Fibroblast of lung (primary cell): ENCODE results near the gene WDSUB1. TPM values are rescaled to one million over a fixed set of nuclear protein-coding genes. Genes with fewer than 3 reads are reported as not detected.

Experiments used
- DNase-seq, 2 donors: peaks; one replicate each; pipeline versions ENCODE4 v3.0.0 to v3.0.0-alpha.2; 2010; ENCODE audit warnings: low read depth in 2 of 2
- H2AFZ ChIP-seq: 2 replicates; pipeline ENCODE4 v1.5.1; 2012; ENCODE audit warnings: low read length, control low read depth, inconsistent platforms
- H3K27ac ChIP-seq: 2 replicates; pipeline ENCODE4 v1.5.1; 2011; ENCODE audit warnings: low read length, control low read depth; ENCODE audit not compliant: insufficient read depth
- H3K27me3 ChIP-seq: 2 replicates; pipeline ENCODE4 v1.5.1; 2011; ENCODE audit warnings: mild to moderate bottlenecking, low read length; ENCODE audit not compliant: control insufficient read depth, insufficient read depth
- H3K36me3 ChIP-seq: 2 replicates; pipeline ENCODE4 v1.5.1; 2011; ENCODE audit warnings: low read length; ENCODE audit not compliant: control insufficient read depth, insufficient read depth
- H3K4me1 ChIP-seq: 2 replicates; pipeline ENCODE4 v1.5.1; 2011; ENCODE audit warnings: low read length; ENCODE audit not compliant: control insufficient read depth, insufficient read depth; ENCODE audit errors: extremely low read depth
- H3K4me2 ChIP-seq: 2 replicates; pipeline ENCODE4 v1.5.1; 2011; ENCODE audit warnings: low read length, control low read depth; ENCODE audit not compliant: insufficient read depth; ENCODE audit errors: extremely low read depth
- H3K4me3 ChIP-seq, 4 experiments: fragments of 200-600 bp in 1 of 4; sonication (generic) in 1 of 4; replicated peaks in 1 of 4; 2 replicates each; pipeline ENCODE4 v1.5.1; 2011 to 2016; ENCODE audit warnings: low read length in 4 of 4, low read depth in 3 of 4, mild to moderate bottlenecking in 3 of 4, control low read depth in 2 of 4, inconsistent platforms in 1 of 4, mixed read lengths in 1 of 4; ENCODE audit not compliant: insufficient read depth in 1 of 4; ENCODE audit errors: control extremely low read depth in 1 of 4
- H3K79me2 ChIP-seq: 2 replicates; pipeline ENCODE4 v1.5.1; 2012; ENCODE audit warnings: mild to moderate bottlenecking, low read length, inconsistent platforms; ENCODE audit not compliant: control insufficient read depth, insufficient read depth
- H3K9ac ChIP-seq: 2 replicates; pipeline ENCODE4 v1.5.1; 2011; ENCODE audit warnings: mild to moderate bottlenecking, low read length, control low read depth; ENCODE audit not compliant: insufficient read depth
- H3K9me3 ChIP-seq: 2 replicates; pipeline ENCODE4 v1.5.1; 2012; ENCODE audit warnings: low read depth, low read length; ENCODE audit not compliant: control insufficient read depth, insufficient read depth
- H4K20me1 ChIP-seq: 2 replicates; pipeline ENCODE4 v1.5.1; 2011; ENCODE audit warnings: low read length; ENCODE audit not compliant: control insufficient read depth, insufficient read depth; ENCODE audit errors: extremely low read depth
- EZH2 ChIP-seq: IDR thresholded peaks from 2 replicates; pipeline ENCODE4 v1.5.1; 2012; ENCODE audit warnings: low read length, control low read depth, mild to moderate bottlenecking; ENCODE audit errors: missing control alignments
- polyA plus RNA-seq, 2 donors: library from polyadenylated mRNA; depleted of rRNA in 1 of 2; stranded (reverse) in 1 of 2; unstranded in 1 of 2; fragments of >200 nt; gene quantifications; 2 replicates each; pipeline ENCODE4 v1.2.1, GENCODE V29; 2011 to 2012; ENCODE audit warnings: missing spikeins in 1 of 2
- total RNA-seq: library from RNA; depleted of rRNA; stranded (reverse); fragments of >200 nt; gene quantifications from 2 replicates; pipeline ENCODE4 v1.2.1, GENCODE V29; 2014
- TF ChIP-seq, protein P1 (sequence below), 2 donors: IDR thresholded peaks in 1 of 2; conservative IDR thresholded peaks in 1 of 2; 1 replicate in 1 of 2; 2 replicates in 1 of 2; pipeline ENCODE4 v1.5.1; 2011 to 2012; ENCODE audit warnings: low read length in 2 of 2, control low read depth in 1 of 2, inconsistent platforms in 1 of 2, low read depth in 1 of 2, mild to moderate bottlenecking in 1 of 2

Gene WDSUB1
- total and polyA plus RNA-seq, 2 donors (not counting 1 experiment from before 2014, with no cell fraction given) = 7.5 to 18.3 TPM

- H3K27ac ChIP-seq = no peak overlapping the region
- H3K4me1 ChIP-seq = no peaks in the 10 kb centered on the region
- H2AFZ ChIP-seq = no peak overlapping the region
- H3K36me3 ChIP-seq = peaks cover 12% of the 10 kb centered on the region
- H3K27me3 ChIP-seq = no peaks in the 10 kb centered on the region
- no peak for DNase-seq
- no peaks in the 10 kb centered on the region for H4K20me1 ChIP-seq
- H3K4me3 ChIP-seq = no peak overlapping the region
- H3K9me3 ChIP-seq = no peaks in the 10 kb centered on the region
- H3K4me2 ChIP-seq = no peak overlapping the region
- TF ChIP-seq, protein P1, sequence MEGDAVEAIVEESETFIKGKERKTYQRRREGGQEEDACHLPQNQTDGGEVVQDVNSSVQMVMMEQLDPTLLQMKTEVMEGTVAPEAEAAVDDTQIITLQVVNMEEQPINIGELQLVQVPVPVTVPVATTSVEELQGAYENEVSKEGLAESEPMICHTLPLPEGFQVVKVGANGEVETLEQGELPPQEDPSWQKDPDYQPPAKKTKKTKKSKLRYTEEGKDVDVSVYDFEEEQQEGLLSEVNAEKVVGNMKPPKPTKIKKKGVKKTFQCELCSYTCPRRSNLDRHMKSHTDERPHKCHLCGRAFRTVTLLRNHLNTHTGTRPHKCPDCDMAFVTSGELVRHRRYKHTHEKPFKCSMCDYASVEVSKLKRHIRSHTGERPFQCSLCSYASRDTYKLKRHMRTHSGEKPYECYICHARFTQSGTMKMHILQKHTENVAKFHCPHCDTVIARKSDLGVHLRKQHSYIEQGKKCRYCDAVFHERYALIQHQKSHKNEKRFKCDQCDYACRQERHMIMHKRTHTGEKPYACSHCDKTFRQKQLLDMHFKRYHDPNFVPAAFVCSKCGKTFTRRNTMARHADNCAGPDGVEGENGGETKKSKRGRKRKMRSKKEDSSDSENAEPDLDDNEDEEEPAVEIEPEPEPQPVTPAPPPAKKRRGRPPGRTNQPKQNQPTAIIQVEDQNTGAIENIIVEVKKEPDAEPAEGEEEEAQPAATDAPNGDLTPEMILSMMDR (conservative IDR thresholded peaks at IDR 0.05 in 1 of 2, IDR thresholded peaks at IDR 0.05 in 1 of 2; ENCODE audit: low read depth in 1 of 2, low read length in 2 of 2) = no peak
- no peak for TF ChIP-seq EZH2
- H3K79me2 ChIP-seq = no peaks in the 10 kb centered on the region
- no peak overlapping the region for H3K9ac ChIP-seq
These were observed 73.2 kb downstream of the WDSUB1 start for GRCh38 chr2:159213296-159213695.

GRCh38 chr2:159211447-159212396 is 74.8 kb downstream of the WDSUB1 start:
- DNase-seq = peak in 1 of 2 donors; percentile 59
- H3K27me3 ChIP-seq = no peaks in the 10 kb centered on the region
- no peaks in the 10 kb centered on the region for H3K4me1 ChIP-seq
- H2AFZ ChIP-seq = no peak overlapping the region
- no peaks in the 10 kb centered on the region for H3K9me3 ChIP-seq
- no peaks in the 10 kb centered on the region for H4K20me1 ChIP-seq
- no peak overlapping the region for H3K9ac ChIP-seq
- peaks cover 8% of the 10 kb centered on the region for H3K36me3 ChIP-seq
- H3K79me2 ChIP-seq = no peaks in the 10 kb centered on the region
- H3K4me2 ChIP-seq = no peak overlapping the region
- TF ChIP-seq EZH2 = no peak
- TF ChIP-seq, protein P1 (conservative IDR thresholded peaks at IDR 0.05 in 1 of 2, IDR thresholded peaks at IDR 0.05 in 1 of 2; ENCODE audit: low read depth in 1 of 2, low read length in 2 of 2) = no peak
- H3K4me3 ChIP-seq = no peak overlapping the region
- no peak overlapping the region for H3K27ac ChIP-seq

- no peak overlapping the region for H3K4me3 ChIP-seq
- H3K4me2 ChIP-seq = no peak overlapping the region
- no peaks in the 10 kb centered on the region for H3K79me2 ChIP-seq
- H3K27ac ChIP-seq = no peak overlapping the region
- H2AFZ ChIP-seq = no peak overlapping the region
- no peak overlapping the region for H3K9ac ChIP-seq
- H4K20me1 ChIP-seq = no peaks in the 10 kb centered on the region
- no peak for DNase-seq
- no peaks in the 10 kb centered on the region for H3K27me3 ChIP-seq
- peaks cover 4% of the 10 kb centered on the region for H3K36me3 ChIP-seq
- no peak for TF ChIP-seq EZH2
- TF ChIP-seq, protein P1 (conservative IDR thresholded peaks at IDR 0.05 in 1 of 2, IDR thresholded peaks at IDR 0.05 in 1 of 2; ENCODE audit: low read depth in 1 of 2, low read length in 2 of 2) = no peak
- no peaks in the 10 kb centered on the region for H3K9me3 ChIP-seq
- no peaks in the 10 kb centered on the region for H3K4me1 ChIP-seq
These were observed 76.9 kb downstream of the WDSUB1 start for GRCh38 chr2:159209341-159210306.
